HepG2 (cell line): ENCODE data around the gene TMEM250. TPM values are rescaled to one million over a fixed set of nuclear protein-coding genes. Genes with fewer than 3 reads are reported as not detected.

Experiments used
- CHD4 ChIP-seq: fragments of 200-600 bp; sonication (generic); IDR thresholded peaks from 2 replicates; pipeline ENCODE4 v1.7.0; 2017; ENCODE audit warnings: mild to moderate bottlenecking, low read length, borderline replicate concordance
- GMEB2 ChIP-seq: IDR thresholded peaks from 2 replicates; pipeline ENCODE4 v1.6.1; 2016; ENCODE audit warnings: missing biosample characterization, missing genetic modification reagents, low read depth
- JUN ChIP-seq: sonication (generic); formaldehyde crosslinking; IDR thresholded peaks from 2 replicates; pipeline ENCODE4 v1.4.0; 2020; ENCODE audit warnings: mild to moderate bottlenecking, missing genetic modification reagents
- MZF1 ChIP-seq: sonication (generic); formaldehyde crosslinking; IDR thresholded peaks from 2 replicates; pipeline ENCODE4 v1.8.1; 2023; ENCODE audit warnings: mild to moderate bottlenecking, missing genetic modification reagents, borderline replicate concordance
- NCOA2 ChIP-seq: sonication (generic); formaldehyde crosslinking; IDR thresholded peaks from 2 replicates; pipeline ENCODE4 v1.8.0; 2022; ENCODE audit warnings: inconsistent platforms
- NFKB2 ChIP-seq: sonication (generic); formaldehyde crosslinking; IDR thresholded peaks from 2 replicates; pipeline ENCODE4 v1.4.0; 2020; ENCODE audit warnings: missing genetic modification reagents, borderline replicate concordance
- NFYB ChIP-seq: sonication (generic); formaldehyde crosslinking; IDR thresholded peaks from 2 replicates; pipeline ENCODE4 v1.4.0; 2020; ENCODE audit warnings: missing genetic modification reagents
- PAF1 ChIP-seq: IDR thresholded peaks from 2 replicates; pipeline ENCODE4 v1.6.1; 2016; ENCODE audit warnings: missing genetic modification reagents, missing compliant biosample characterization
- PBX2 ChIP-seq: IDR thresholded peaks from 2 replicates; pipeline ENCODE4 v1.6.1; 2016; ENCODE audit warnings: control low read depth
- SIX4 ChIP-seq: sonication (generic); formaldehyde crosslinking; IDR thresholded peaks from 2 replicates; pipeline ENCODE4 v1.4.0; 2020; ENCODE audit warnings: missing genetic modification reagents
- ZBTB3 ChIP-seq: sonication (generic); formaldehyde crosslinking; IDR thresholded peaks from 2 replicates; pipeline ENCODE4 v1.4.0; 2020; ENCODE audit warnings: low read depth, mild to moderate bottlenecking, moderate library complexity, missing genetic modification reagents, borderline replicate concordance
- ZNF441 ChIP-seq: sonication (generic); formaldehyde crosslinking; IDR thresholded peaks from 2 replicates; pipeline ENCODE4 v1.7.0; 2021; ENCODE audit warnings: missing genetic modification reagents, borderline replicate concordance
- ZNF615 ChIP-seq: sonication (generic); formaldehyde crosslinking; IDR thresholded peaks from 2 replicates; pipeline ENCODE4 v1.5.0; 2020; ENCODE audit warnings: mild to moderate bottlenecking, missing genetic modification reagents, borderline replicate concordance
- ZNF619 ChIP-seq: sonication (generic); formaldehyde crosslinking; IDR thresholded peaks from 2 replicates; pipeline ENCODE4 v1.4.0; 2020; ENCODE audit warnings: mild to moderate bottlenecking, missing genetic modification reagents
- ZNF644 ChIP-seq: IDR thresholded peaks from 2 replicates; pipeline ENCODE4 v1.6.1; 2016; ENCODE audit warnings: low read depth
- ZNF7 ChIP-seq: IDR thresholded peaks from 2 replicates; pipeline ENCODE4 v1.6.1; 2016; ENCODE audit warnings: missing biosample characterization, missing genetic modification reagents
- ZNF773 ChIP-seq: sonication (generic); formaldehyde crosslinking; IDR thresholded peaks from 2 replicates; pipeline ENCODE4 v1.4.0; 2020; ENCODE audit warnings: missing genetic modification reagents, borderline replicate concordance
- ZNF775 ChIP-seq: sonication (generic); formaldehyde crosslinking; IDR thresholded peaks from 2 replicates; pipeline ENCODE4 v1.4.0; 2020; ENCODE audit warnings: missing genetic modification reagents, mild to moderate bottlenecking, moderate library complexity, borderline replicate concordance
- ZNF816 ChIP-seq: sonication (generic); formaldehyde crosslinking; IDR thresholded peaks from 2 replicates; pipeline ENCODE4 v1.8.0; 2022; ENCODE audit warnings: missing genetic modification reagents, mild to moderate bottlenecking, borderline replicate concordance
- ZSCAN31 ChIP-seq: sonication (generic); formaldehyde crosslinking; IDR thresholded peaks from 2 replicates; pipeline ENCODE4 v1.5.0; 2020; ENCODE audit warnings: low read depth, mild to moderate bottlenecking, missing genetic modification reagents
- polyA plus RNA-seq, 8 experiments: library from polyadenylated mRNA; depleted of rRNA in 3 of 8; stranded (reverse) in 7 of 8; unstranded in 1 of 8; fragments of >200 nt; fragmentation: Illumina TruSeq in 4 of 8; extraction: Trizol in 4 of 8; gene quantifications; 2 replicates each; pipeline versions ENCODE4 v1.2.1 to v1.2.3, GENCODE V29; 2011 to 2016; ENCODE audit warnings: low read depth in 4 of 8, missing spikeins in 1 of 8, mixed read lengths in 1 of 8; ENCODE audit not compliant: insufficient read depth in 1 of 8
- total RNA-seq, 5 experiments: library from RNA; depleted of rRNA; stranded (reverse); fragments of >200 nt; fragmentation: Illumina TruSeq; extraction: Trizol; gene quantifications; 2 replicates each; pipeline ENCODE4 v1.2.3, GENCODE V29; 2016; ENCODE audit warnings: low read depth in 1 of 5
- TF ChIP-seq, protein P1 (sequence below): sonication (generic); formaldehyde crosslinking; IDR thresholded peaks from 2 replicates; pipeline ENCODE4 v1.5.0; 2020; ENCODE audit warnings: missing genetic modification reagents
- TF ChIP-seq, protein P2 (sequence below): sonication (generic); formaldehyde crosslinking; IDR thresholded peaks from 2 replicates; pipeline ENCODE4 v1.5.0; 2020; ENCODE audit warnings: missing genetic modification reagents
- TF ChIP-seq, protein P3 (sequence below): IDR thresholded peaks from 2 replicates; pipeline ENCODE4 v1.6.1; 2018; ENCODE audit warnings: missing genetic modification reagents

TMEM250 gene
- total and polyA plus RNA-seq, 2 of the 13 experiments (the other 11 are each of a cell fraction or from before 2014, with no cell fraction given), result 5.5 to 13.9 TPM

DNA sequence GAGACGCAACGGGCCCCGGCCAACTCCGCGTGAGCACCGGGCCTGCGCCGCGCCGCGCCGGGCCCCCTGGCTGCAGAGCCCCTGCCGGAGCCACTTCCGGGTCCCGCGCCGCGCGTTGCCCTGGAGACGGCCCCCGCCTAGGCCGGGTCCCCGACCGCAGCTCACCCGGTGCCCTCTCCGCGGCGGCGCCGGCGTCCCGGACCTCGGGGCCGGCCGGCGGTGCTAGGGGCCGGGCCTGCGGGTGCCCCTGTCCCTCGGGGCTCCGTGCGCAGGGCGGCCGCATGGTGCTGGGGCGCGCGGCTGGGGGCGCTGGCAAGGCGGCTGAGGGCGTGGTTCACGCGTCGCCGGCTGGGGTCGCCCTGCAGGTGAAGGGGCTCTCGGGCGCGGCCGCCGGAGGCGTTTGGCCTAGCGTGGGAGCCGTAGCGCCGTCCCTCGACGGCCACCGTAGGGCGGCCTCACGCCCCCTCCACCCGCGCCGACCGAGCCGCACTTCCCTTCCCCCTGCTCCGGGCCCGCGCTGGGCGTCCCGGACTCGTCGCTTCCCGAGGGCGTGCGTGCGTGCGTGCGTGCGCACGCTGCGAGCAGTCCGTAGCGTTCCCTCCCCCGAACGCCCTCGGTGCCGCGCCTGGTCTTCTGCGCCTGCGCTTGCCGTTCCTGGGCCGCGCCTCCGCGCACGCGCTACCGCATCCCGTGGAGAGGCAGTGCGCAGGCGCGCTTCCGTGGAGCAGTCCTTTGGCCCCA lies at the start of gene TMEM250 (continued):
- TF ChIP-seq, protein P1, sequence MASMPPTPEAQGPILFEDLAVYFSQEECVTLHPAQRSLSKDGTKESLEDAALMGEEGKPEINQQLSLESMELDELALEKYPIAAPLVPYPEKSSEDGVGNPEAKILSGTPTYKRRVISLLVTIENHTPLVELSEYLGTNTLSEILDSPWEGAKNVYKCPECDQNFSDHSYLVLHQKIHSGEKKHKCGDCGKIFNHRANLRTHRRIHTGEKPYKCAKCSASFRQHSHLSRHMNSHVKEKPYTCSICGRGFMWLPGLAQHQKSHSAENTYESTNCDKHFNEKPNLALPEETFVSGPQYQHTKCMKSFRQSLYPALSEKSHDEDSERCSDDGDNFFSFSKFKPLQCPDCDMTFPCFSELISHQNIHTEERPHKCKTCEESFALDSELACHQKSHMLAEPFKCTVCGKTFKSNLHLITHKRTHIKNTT, result no peak
- TF ChIP-seq ZNF644 (CRISPR knock-in tag) (no peak), ZNF615 (CRISPR knock-in tag) (no peak), CHD4 (no peak), ZBTB3 (CRISPR knock-in tag) (0 out of 2 replicates have a peak, but pooled peaks have one; percentile 22), ZNF441 (CRISPR knock-in tag) (no peak), ZNF775 (no peak), ZNF816 (CRISPR knock-in tag) (no peak; the same call in 1 of the 2 replicates), ZNF773 (CRISPR knock-in tag) (peak; percentile 33; the same call in 1 of the 2 replicates), ZNF7 (CRISPR knock-in tag) (no peak), NFYB (CRISPR knock-in tag) (no peak), PBX2 (no peak), JUN (CRISPR knock-in tag) (peak; percentile 36; the same call in 1 of the 2 replicates), ZSCAN31 (CRISPR knock-in tag) (peak; percentile 85), ZNF619 (CRISPR knock-in tag) (no peak), PAF1 (CRISPR knock-in tag) (no peak), GMEB2 (CRISPR knock-in tag) (peak; percentile 98), SIX4 (no peak), NCOA2 (CRISPR knock-in tag) (no peak), MZF1 (CRISPR knock-in tag) (no peak), NFKB2 (CRISPR knock-in tag) (peak; percentile 33; the same call in 1 of the 2 replicates)
- TF ChIP-seq, protein P2, sequence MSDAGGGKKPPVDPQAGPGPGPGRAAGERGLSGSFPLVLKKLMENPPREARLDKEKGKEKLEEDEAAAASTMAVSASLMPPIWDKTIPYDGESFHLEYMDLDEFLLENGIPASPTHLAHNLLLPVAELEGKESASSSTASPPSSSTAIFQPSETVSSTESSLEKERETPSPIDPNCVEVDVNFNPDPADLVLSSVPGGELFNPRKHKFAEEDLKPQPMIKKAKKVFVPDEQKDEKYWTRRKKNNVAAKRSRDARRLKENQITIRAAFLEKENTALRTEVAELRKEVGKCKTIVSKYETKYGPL (CRISPR knock-in tag), result no peak
- TF ChIP-seq, protein P3, sequence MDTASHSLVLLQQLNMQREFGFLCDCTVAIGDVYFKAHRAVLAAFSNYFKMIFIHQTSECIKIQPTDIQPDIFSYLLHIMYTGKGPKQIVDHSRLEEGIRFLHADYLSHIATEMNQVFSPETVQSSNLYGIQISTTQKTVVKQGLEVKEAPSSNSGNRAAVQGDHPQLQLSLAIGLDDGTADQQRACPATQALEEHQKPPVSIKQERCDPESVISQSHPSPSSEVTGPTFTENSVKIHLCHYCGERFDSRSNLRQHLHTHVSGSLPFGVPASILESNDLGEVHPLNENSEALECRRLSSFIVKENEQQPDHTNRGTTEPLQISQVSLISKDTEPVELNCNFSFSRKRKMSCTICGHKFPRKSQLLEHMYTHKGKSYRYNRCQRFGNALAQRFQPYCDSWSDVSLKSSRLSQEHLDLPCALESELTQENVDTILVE (CRISPR knock-in tag), result peak; percentile 100
